Measurements from ENCODE around the gene CDH13. TPM values are rescaled to one million over a fixed set of nuclear protein-coding genes. Genes with fewer than 3 reads are reported as not detected.

CDH13 gene
- total RNA-seq, 1 experiment from 2014 or later = 49.3 TPM

GRCh38 chr16:83737729-83738354 is 1111.1 kb downstream of the CDH13 start:
- no peaks in the 10 kb centered on the region for H3K36me3 Mint-ChIP-seq (ENCODE audit: insufficient read depth, unreplicated experiment)
- ChIA-PET POLR2A (interaction anchor here (0.6 kb wide), 1 partner anchor 18 kb away, joined by 4 read pairs; no protein-coding TSS in a partner anchor), CTCF (interaction anchor here (0.6 kb wide), 1 partner anchor 28 kb away, joined by 3 read pairs; no protein-coding TSS in a partner anchor)
- no peak overlapping the region for H3K27ac Mint-ChIP-seq (ENCODE audit: low read depth, unreplicated experiment)
- BruUV-seq (replicated peaks) = no TSS peak
- no peaks in the 10 kb centered on the region for H3K27me3 Mint-ChIP-seq (ENCODE audit: insufficient read depth, unreplicated experiment)
- no peak overlapping the region for H3K4me3 Mint-ChIP-seq (ENCODE audit: unreplicated experiment)
- peaks cover 19% of the 10 kb centered on the region for H3K9me3 Mint-ChIP-seq (ENCODE audit: unreplicated experiment)
- TF ChIP-seq CTCF (IDR thresholded peaks at IDR 0.05; ENCODE audit: unreplicated experiment) = no peak
- no peak for DNase-seq (ENCODE audit: unreplicated experiment)
- H3K4me1 Mint-ChIP-seq (ENCODE audit: insufficient read depth, unreplicated experiment) = no peaks in the 10 kb centered on the region
- intact Hi-C loops (cut with micrococcal nuclease) = no loop called here

GRCh38 chr16:83738923-83739503 is 1112.2 kb downstream of the CDH13 start:
- no peaks in the 10 kb centered on the region for H3K4me1 Mint-ChIP-seq (ENCODE audit: insufficient read depth, unreplicated experiment)
- ChIA-PET POLR2A (no interaction called here), CTCF (no interaction called here)
- no peaks in the 10 kb centered on the region for H3K36me3 Mint-ChIP-seq (ENCODE audit: insufficient read depth, unreplicated experiment)
- no TSS peak for BruUV-seq (replicated peaks)
- no peak overlapping the region for H3K4me3 Mint-ChIP-seq (ENCODE audit: unreplicated experiment)
- H3K9me3 Mint-ChIP-seq (ENCODE audit: unreplicated experiment) = peaks cover 19% of the 10 kb centered on the region
- H3K27me3 Mint-ChIP-seq (ENCODE audit: insufficient read depth, unreplicated experiment) = no peaks in the 10 kb centered on the region
- no peak overlapping the region for H3K27ac Mint-ChIP-seq (ENCODE audit: low read depth, unreplicated experiment)
- no peak for DNase-seq (ENCODE audit: unreplicated experiment)
- no peak for TF ChIP-seq CTCF (IDR thresholded peaks at IDR 0.05; ENCODE audit: unreplicated experiment)
- intact Hi-C loops (cut with micrococcal nuclease) = no loop called here

- POLR2A ChIA-PET = no interaction called here
- H3K4me3 Mint-ChIP-seq (ENCODE audit: unreplicated experiment) = no peak overlapping the region
- no peak overlapping the region for H3K27ac Mint-ChIP-seq (ENCODE audit: low read depth, unreplicated experiment)
- H3K4me1 Mint-ChIP-seq (ENCODE audit: insufficient read depth, unreplicated experiment) = no peaks in the 10 kb centered on the region
- no TSS peak for BruUV-seq (replicated peaks)
- TF ChIP-seq CTCF (IDR thresholded peaks at IDR 0.05; ENCODE audit: unreplicated experiment) = no peak
- no peaks in the 10 kb centered on the region for H3K9me3 Mint-ChIP-seq (ENCODE audit: unreplicated experiment)
- DNase-seq (ENCODE audit: unreplicated experiment) = no peak
- CTCF ChIA-PET = interaction anchor here (0.6 to 0.8 kb wide), 2 partner anchors 10 to 18 kb away, joined by 3 to 4 read pairs; no protein-coding TSS in a partner anchor
- peaks cover 7% of the 10 kb centered on the region for H3K36me3 Mint-ChIP-seq (ENCODE audit: insufficient read depth, unreplicated experiment)
- intact Hi-C loops (cut with micrococcal nuclease) = no loop called here
- H3K27me3 Mint-ChIP-seq (ENCODE audit: insufficient read depth, unreplicated experiment) = no peaks in the 10 kb centered on the region
Measured at GRCh38 chr16:83742124-83742899, 1115.5 kb downstream of the CDH13 start.

- ChIA-PET CTCF (interaction anchor here (0.8 kb wide), 1 partner anchor 9 kb away, joined by 4 read pairs; no protein-coding TSS in a partner anchor), POLR2A (no interaction called here)
- no peak for TF ChIP-seq CTCF (IDR thresholded peaks at IDR 0.05; ENCODE audit: unreplicated experiment)
- DNase-seq (ENCODE audit: unreplicated experiment) = no peak
- Mint-ChIP-seq H3K4me3 (ENCODE audit: unreplicated experiment) (no peak overlapping the region), H3K27me3 (ENCODE audit: insufficient read depth, unreplicated experiment) (no peaks in the 10 kb centered on the region), H3K27ac (ENCODE audit: low read depth, unreplicated experiment) (no peak overlapping the region), H3K9me3 (ENCODE audit: unreplicated experiment) (no peaks in the 10 kb centered on the region), H3K4me1 (ENCODE audit: insufficient read depth, unreplicated experiment) (no peaks in the 10 kb centered on the region), H3K36me3 (ENCODE audit: insufficient read depth, unreplicated experiment) (peaks cover 7% of the 10 kb centered on the region)
- intact Hi-C loops (cut with micrococcal nuclease) = no loop called here
- BruUV-seq (replicated peaks) = no TSS peak
Measured at GRCh38 chr16:83743241-83743640, 1116.5 kb downstream of the CDH13 start.

Measured in MCF 10A (cell line).